Neural progenitor cell (in vitro differentiated cells): ENCODE measurements around the gene SUMF1. TPM values are rescaled to one million over a fixed set of nuclear protein-coding genes. Genes with fewer than 3 reads are reported as not detected.

Source experiments
- DNase-seq: peaks from one replicate; pipeline ENCODE4 v3.0.0-alpha.2; 2016; ENCODE audit warnings: low spot score
- H2AFZ ChIP-seq: fragments of 200-600 bp; sonication (generic); replicated peaks from 2 replicates; pipeline ENCODE4 v1.6.1; 2016; ENCODE audit warnings: antibody characterized with exemption
- H3F3A ChIP-seq: fragments of 200-600 bp; sonication (generic); 2 replicates; pipeline ENCODE4 v1.6.1; 2016; ENCODE audit warnings: antibody characterized with exemption, low read depth
- H3K27ac ChIP-seq: fragments of 200-600 bp; sonication (generic); 2 replicates; pipeline ENCODE4 v1.5.1; 2016; ENCODE audit warnings: mild to moderate bottlenecking
- H3K27me3 ChIP-seq: fragments of 200-600 bp; sonication (generic); 2 replicates; pipeline ENCODE4 v1.6.1; 2016; ENCODE audit warnings: mild to moderate bottlenecking, moderate library complexity
- H3K36me3 ChIP-seq: fragments of 200-600 bp; sonication (generic); 2 replicates; pipeline ENCODE4 v1.5.1; 2016
- H3K4me1 ChIP-seq: fragments of 200-600 bp; sonication (generic); 2 replicates; pipeline ENCODE4 v1.6.1; 2016; ENCODE audit warnings: mixed run types
- H3K4me2 ChIP-seq: fragments of 200-600 bp; sonication (generic); 2 replicates; pipeline ENCODE4 v1.6.1; 2016
- H3K4me3 ChIP-seq: fragments of 200-600 bp; sonication (generic); 2 replicates; pipeline ENCODE4 v1.5.1; 2016
- H3K79me2 ChIP-seq: fragments of 200-600 bp; sonication (generic); 2 replicates; pipeline ENCODE4 v1.6.1; 2016; ENCODE audit warnings: low read depth
- H3K9ac ChIP-seq: fragments of 200-600 bp; sonication (generic); 2 replicates; pipeline ENCODE4 v1.6.1; 2016
- H3K9me3 ChIP-seq: fragments of 200-600 bp; sonication (generic); 2 replicates; pipeline ENCODE4 v1.5.1; 2016; ENCODE audit warnings: low read depth
- H4K20me1 ChIP-seq: fragments of 200-600 bp; sonication (generic); 2 replicates; pipeline ENCODE4 v1.6.1; 2016; ENCODE audit warnings: low read depth
- H3K27ac Mint-ChIP-seq: 3 replicates; pipeline ENCODE4 v1.8.0; 2021; ENCODE audit warnings: mixed read lengths
- H3K27me3 Mint-ChIP-seq: 2 replicates; pipeline ENCODE4 v1.8.0; 2022; ENCODE audit warnings: low read depth, mild to moderate bottlenecking, inconsistent platforms, moderate library complexity, mixed read lengths; ENCODE audit not compliant: insufficient read depth
- H3K36me3 Mint-ChIP-seq: 3 replicates; pipeline ENCODE4 v1.8.0; 2021; ENCODE audit warnings: mixed read lengths
- H3K4me1 Mint-ChIP-seq: 3 replicates; pipeline ENCODE4 v1.8.0; 2021; ENCODE audit warnings: mixed read lengths
- H3K4me3 Mint-ChIP-seq: 3 replicates; pipeline ENCODE4 v1.8.0; 2021; ENCODE audit warnings: mild to moderate bottlenecking, moderate library complexity, mixed read lengths
- H3K9me3 Mint-ChIP-seq: 3 replicates; pipeline ENCODE4 v1.8.0; 2020; ENCODE audit warnings: mixed read lengths
- EZH2 ChIP-seq: fragments of 200-600 bp; sonication (generic); IDR thresholded peaks from 2 replicates; pipeline ENCODE4 v1.6.1; 2017; ENCODE audit warnings: antibody characterized with exemption, mild to moderate bottlenecking, moderate library complexity
- EZH2phosphoT487 ChIP-seq: fragments of 200-600 bp; sonication (generic); IDR thresholded peaks from 2 replicates; pipeline ENCODE4 v1.6.1; 2017; ENCODE audit warnings: antibody characterized with exemption
- total RNA-seq: library from RNA; depleted of rRNA; stranded (reverse); fragments of >200 nt; gene quantifications from 2 replicates; pipeline ENCODE4 v1.2.3, GENCODE V29; 2015; ENCODE audit warnings: low replicate concordance
- TF ChIP-seq, protein P1 (sequence below): fragments of 200-600 bp; sonication (generic); IDR thresholded peaks from 2 replicates; pipeline ENCODE4 v1.5.1; 2017; ENCODE audit warnings: antibody characterized with exemption, mild to moderate bottlenecking

Gene SUMF1
- total RNA-seq, 1 donor from 2014 or later, result 10.6 TPM

DNA sequence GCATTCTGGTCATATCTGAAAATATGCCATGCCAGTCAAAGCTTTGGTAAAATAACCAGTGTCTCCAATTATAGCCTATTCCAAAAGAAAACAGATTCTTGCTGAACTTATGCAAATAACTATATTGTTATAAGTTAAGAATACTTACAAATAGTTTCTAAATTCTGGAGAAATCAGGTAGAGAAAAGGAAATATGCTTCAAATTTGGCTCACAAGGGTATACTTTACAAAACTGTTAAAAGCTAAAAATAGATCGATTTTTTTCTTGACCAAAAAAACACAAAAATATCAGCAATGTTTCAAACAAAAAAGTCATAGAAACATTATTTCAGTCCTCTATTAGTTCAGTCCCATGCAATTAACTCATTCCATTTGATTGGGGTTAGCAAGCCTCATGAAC lies 140.2 kb downstream of the SUMF1 start:
- no peak overlapping the region for H3K9ac ChIP-seq
- H4K20me1 ChIP-seq, result no peaks in the 10 kb centered on the region
- Mint-ChIP-seq H3K4me1 (no peaks in the 10 kb centered on the region), H3K9me3 (peaks cover 22% of the 10 kb centered on the region), H3K27ac (no peak overlapping the region), H3K36me3 (peaks cover 2% of the 10 kb centered on the region), H3K27me3 (no peaks in the 10 kb centered on the region), H3K4me3 (no peak overlapping the region)
- no peaks in the 10 kb centered on the region for H3F3A ChIP-seq
- peaks cover 7% of the 10 kb centered on the region for H3K9me3 ChIP-seq
- H3K79me2 ChIP-seq, result no peaks in the 10 kb centered on the region
- H3K4me3 ChIP-seq, result no peak overlapping the region
- H3K36me3 ChIP-seq, result peaks cover 8% of the 10 kb centered on the region
- no peak for DNase-seq
- TF ChIP-seq EZH2phosphoT487 (no peak), EZH2 (no peak)
- TF ChIP-seq, protein P1, sequence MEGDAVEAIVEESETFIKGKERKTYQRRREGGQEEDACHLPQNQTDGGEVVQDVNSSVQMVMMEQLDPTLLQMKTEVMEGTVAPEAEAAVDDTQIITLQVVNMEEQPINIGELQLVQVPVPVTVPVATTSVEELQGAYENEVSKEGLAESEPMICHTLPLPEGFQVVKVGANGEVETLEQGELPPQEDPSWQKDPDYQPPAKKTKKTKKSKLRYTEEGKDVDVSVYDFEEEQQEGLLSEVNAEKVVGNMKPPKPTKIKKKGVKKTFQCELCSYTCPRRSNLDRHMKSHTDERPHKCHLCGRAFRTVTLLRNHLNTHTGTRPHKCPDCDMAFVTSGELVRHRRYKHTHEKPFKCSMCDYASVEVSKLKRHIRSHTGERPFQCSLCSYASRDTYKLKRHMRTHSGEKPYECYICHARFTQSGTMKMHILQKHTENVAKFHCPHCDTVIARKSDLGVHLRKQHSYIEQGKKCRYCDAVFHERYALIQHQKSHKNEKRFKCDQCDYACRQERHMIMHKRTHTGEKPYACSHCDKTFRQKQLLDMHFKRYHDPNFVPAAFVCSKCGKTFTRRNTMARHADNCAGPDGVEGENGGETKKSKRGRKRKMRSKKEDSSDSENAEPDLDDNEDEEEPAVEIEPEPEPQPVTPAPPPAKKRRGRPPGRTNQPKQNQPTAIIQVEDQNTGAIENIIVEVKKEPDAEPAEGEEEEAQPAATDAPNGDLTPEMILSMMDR, result no peak
- no peak overlapping the region for H3K4me2 ChIP-seq
- H3K27me3 ChIP-seq, result no peaks in the 10 kb centered on the region
- no peak overlapping the region for H3K27ac ChIP-seq
- H3K4me1 ChIP-seq, result no peaks in the 10 kb centered on the region
- H2AFZ ChIP-seq, result no peak overlapping the region

DNA sequence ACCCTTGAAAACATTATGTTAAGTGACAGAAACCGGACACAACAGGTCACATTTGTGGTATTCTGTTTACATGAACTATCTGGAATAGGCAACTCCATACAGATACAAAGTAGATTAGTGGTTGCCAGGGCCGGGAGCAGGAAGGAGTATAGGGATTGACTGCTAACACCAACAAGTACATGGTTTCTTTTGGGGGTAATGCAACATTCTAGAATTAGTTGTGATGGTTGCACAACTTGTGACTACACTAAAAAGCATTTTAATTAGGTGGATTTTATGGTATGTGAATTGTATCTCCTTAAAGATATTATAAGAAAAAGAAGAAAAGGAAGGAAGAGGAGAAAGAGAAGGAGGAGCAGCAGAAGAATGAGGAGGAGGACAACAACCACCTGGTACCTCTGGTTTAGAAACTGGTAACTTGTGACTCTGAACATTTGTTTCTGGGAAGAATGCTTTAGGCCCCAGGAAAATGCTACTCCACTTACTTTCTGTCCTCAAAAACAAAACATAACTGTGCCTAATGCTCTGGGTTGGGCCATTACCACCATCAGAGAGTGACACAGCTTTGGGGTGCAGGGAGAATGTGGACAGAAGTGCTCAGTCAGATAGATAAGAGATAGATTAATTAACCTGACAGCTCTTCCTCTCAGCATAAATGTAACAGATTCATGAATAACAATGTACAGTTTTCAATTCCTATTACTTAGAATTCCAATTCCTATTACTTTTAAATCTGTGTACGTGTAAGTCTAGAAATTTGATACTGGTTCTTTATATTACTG lies 143.6 kb downstream of the SUMF1 start:
- Histone ChIP-seq H3K36me3 (peaks cover 8% of the 10 kb centered on the region), H2AFZ (no peak overlapping the region), H3K4me2 (no peak overlapping the region), H3K27ac (no peak overlapping the region), H3K27me3 (no peaks in the 10 kb centered on the region), H3K79me2 (no peaks in the 10 kb centered on the region), H3K4me3 (no peak overlapping the region), H4K20me1 (no peaks in the 10 kb centered on the region), H3K4me1 (peaks cover 8% of the 10 kb centered on the region), H3K9ac (no peak overlapping the region), H3F3A (no peaks in the 10 kb centered on the region), H3K9me3 (peaks cover 7% of the 10 kb centered on the region)
- H3K4me1 Mint-ChIP-seq, result no peaks in the 10 kb centered on the region
- no peak overlapping the region for H3K4me3 Mint-ChIP-seq
- H3K27me3 Mint-ChIP-seq, result no peaks in the 10 kb centered on the region
- H3K36me3 Mint-ChIP-seq, result peaks cover 8% of the 10 kb centered on the region
- no peak overlapping the region for H3K27ac Mint-ChIP-seq
- H3K9me3 Mint-ChIP-seq, result peaks cover 8% of the 10 kb centered on the region
- TF ChIP-seq, protein P1, result no peak
- TF ChIP-seq EZH2 (no peak), EZH2phosphoT487 (no peak)
- DNase-seq, result no peak

DNA sequence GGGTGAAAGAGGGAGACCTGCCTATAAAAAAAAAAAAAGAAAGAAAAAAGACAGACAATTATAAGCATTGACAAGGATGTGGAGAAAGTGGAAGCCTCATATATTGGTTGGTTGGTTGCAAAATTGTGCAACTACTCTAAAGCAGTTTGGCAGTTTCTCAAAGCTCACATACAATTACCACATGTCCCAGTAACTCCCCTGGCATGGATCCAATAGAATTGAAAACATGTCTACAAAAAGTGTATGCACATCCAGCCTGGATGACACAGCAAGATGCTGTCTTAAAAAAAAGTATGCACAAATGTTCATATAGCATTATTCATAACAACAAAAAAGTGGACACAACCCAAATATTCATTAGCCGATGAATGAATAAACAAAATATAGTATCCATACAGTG lies 144.4 kb downstream of the SUMF1 start:
- Mint-ChIP-seq H3K4me1 (no peaks in the 10 kb centered on the region), H3K4me3 (no peak overlapping the region), H3K27me3 (no peaks in the 10 kb centered on the region), H3K27ac (no peak overlapping the region), H3K9me3 (peaks cover 7% of the 10 kb centered on the region), H3K36me3 (peaks cover 16% of the 10 kb centered on the region)
- Histone ChIP-seq H3K79me2 (no peaks in the 10 kb centered on the region), H3K36me3 (peaks cover 8% of the 10 kb centered on the region), H3K9me3 (peaks cover 7% of the 10 kb centered on the region), H3K4me2 (no peak overlapping the region), H3F3A (no peaks in the 10 kb centered on the region), H3K27me3 (no peaks in the 10 kb centered on the region), H2AFZ (no peak overlapping the region), H3K27ac (no peak overlapping the region), H3K9ac (no peak overlapping the region), H3K4me1 (peaks cover 8% of the 10 kb centered on the region), H3K4me3 (no peak overlapping the region), H4K20me1 (no peaks in the 10 kb centered on the region)
- DNase-seq, result no peak
- TF ChIP-seq EZH2phosphoT487, result no peak
- no peak for TF ChIP-seq EZH2
- TF ChIP-seq, protein P1, result no peak
